Pulmonary artery endothelial cell (primary cell): Measurements from ENCODE around the gene UST. TPM values are rescaled to one million over a fixed set of nuclear protein-coding genes. Genes with fewer than 3 reads are reported as not detected.

Experiments used
- DNase-seq: peaks from one replicate; pipeline ENCODE4 v3.0.0-alpha.2; 2011; ENCODE audit warnings: low read depth, low spot score
- total RNA-seq: library from RNA; depleted of rRNA; stranded (reverse); fragments of >200 nt; gene quantifications from 2 replicates; pipeline ENCODE4 v1.2.3, GENCODE V29; 2014

Gene UST
- total RNA-seq, 1 donor from 2014 or later: 1.6 TPM

DNA sequence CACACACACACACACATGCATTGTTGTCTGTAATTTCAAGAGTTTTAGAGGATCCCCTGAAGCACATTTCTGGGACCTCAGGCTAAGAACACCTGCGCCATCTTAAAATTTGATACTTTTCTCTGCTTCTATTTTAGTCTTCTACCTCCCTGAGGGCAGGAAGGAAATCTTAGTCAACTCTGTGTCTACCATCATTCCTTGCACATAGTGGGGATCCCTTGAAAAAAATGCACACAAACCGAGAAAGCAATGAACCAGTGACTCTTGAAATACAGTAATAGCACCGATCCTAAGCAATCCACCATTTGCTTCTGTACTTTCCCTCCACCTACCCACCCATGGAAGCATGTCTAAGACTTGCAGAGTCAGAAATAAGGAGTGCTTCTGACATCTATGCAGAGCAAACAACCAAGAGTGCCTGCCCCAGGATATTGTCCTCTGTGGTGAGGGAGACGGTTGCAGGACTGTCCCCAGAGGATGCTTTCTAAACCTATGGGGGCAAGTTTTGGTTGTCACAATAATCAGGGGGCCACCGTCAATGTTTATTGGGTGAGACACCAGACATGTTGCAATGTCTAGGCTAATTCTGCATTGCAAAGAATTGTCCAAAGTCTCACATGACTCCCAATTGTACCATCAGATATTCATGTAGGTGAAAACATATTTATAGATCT, 362.7 kb downstream of the UST start:
- no peak for DNase-seq

DNA sequence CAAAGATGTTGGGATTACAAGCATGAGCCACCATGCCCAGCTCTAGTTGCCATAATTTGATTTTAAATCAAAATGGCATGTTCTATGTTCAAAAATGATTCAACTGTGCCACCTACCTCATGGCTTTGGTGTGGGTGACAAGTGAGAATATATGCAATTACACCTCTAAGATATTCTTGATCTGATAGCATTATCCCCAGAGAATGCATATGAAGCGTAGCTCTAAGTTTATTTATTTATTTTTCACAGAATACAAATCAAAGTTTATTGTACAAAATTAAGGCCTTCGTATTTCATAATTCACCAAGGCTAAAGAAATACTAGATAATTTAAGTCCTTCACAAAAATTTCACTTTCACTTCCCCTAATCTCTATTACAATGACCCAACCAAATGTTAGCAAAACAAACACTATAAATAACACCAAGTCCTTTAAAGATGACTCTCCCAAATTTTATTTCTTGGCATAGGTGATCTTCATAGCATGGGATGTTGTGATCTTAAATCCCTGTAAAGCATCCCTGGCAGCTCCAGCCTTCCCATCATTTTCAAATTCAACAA, 364.8 kb downstream of the UST start:
- no peak for DNase-seq

DNA sequence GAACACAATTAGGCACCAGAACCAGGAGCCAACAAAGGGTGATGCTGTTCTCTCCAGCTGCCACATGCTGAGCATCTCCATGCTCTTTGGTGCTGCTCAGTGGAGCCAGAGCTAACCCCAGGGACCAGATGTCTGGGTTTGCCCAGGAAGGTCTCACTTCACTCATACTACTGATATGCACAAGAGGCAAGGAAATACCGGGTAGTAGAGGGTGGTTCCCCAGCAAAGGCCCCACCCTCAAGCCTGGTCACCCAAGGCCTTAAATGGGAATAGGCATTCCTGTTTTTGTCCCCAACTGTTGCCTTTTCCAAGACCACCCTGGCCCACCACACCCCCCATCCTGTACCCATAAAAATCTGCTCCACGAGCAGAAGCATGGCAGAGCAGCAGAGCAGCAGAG, 366.1 kb downstream of the UST start:
- no peak for DNase-seq

- DNase-seq: no peak
Measured at GRCh38 chr6:149114167-149114566, 367.3 kb downstream of the UST start.

- DNase-seq: no peak
Measured at GRCh38 chr6:149118737-149119653, 372.2 kb downstream of the UST start.

DNA sequence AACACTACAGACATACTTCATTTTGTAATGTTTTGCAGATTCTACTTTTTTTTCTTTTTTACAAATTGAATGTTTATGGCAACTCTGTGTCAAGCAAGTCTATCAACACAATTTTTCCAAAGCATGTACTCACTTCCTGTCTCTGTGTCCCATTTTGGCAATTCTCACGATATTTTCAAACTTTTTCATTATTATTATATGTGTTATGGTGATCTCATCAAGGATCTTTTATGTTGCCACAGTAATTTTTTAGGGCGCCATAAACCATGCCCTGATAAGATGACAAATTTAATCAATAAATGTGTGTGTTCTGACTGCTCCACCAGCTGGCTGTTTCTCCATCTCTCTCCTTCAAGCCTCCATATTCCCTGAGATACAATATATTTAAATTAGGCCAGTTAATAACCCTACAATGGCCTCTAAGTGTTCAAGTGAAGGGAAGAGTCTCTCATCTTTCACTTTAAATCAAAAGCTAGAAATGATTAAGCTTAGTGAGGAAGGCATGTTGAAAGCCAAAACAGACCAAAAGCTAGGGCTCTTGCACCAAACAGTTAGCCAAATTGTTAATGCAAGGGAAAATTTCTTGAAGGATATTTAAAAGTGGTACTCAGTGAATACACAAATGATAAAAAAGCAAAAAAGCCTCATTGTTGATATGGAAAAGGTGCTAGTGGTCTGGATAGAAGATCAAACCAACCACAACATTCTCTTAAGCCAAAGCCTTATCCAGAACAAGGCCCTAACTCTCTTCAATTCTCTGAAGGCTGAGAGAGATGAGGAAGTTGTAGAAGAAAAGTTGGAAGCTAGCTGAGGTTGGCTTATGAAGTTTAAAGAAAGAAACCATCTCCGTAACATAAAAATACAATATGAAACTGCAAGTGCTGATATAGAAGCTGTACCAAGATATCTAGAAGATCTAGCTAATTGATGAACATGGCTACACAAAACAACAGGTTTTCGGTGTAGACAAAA, 376.3 kb downstream of the UST start:
- DNase-seq: no peak

DNA sequence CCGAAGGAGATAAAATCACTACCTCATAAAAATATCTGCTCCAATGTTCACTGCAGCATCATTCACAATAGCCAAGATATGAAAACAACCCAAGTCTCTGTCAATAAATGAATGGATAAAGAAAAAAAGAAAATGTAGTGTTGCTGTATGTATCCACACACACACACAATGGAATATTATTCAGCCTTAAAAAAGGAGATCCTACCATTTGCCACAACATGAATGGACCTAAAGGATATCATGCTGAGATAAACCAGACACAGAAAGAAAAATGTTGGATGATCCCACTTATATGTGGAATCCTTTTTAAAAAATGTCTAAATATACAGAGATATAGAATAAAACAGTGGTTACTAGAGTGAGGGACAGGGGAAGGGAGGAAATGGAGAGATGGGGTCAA, 378.5 kb downstream of the UST start:
- DNase-seq: no peak
